ENCODE results near the gene ETV3.

The ETV3 gene

DNA sequence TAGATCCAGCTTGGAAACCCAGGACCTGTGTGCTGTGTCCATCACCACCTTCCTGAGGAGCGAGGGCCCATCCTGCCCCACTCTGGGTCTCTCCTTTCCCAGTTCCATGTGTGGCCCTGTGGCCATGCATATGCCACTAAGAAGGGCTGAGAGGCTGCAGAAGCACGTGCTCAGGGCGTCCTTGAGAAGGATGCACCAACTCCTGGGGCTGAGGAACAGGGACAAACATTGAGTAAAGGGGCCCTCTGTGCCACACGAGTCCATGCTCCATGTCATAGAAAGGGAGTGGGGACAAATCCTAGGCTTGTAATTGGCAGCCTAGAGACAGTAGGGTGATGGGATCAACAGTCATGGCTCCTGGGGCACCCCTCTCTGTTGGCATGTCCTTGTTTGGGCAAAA lies 47.0 kb downstream of the ETV3 start:
- DNase-seq (ENCODE audit: low read depth) = no peak

- DNase-seq (ENCODE audit: low read depth) = no peak
Measured at GRCh38 chr1:157090771-157091170, 47.4 kb downstream of the ETV3 start.

- peak; percentile 77 for DNase-seq (ENCODE audit: low read depth)
Measured at GRCh38 chr1:157090196-157090647, 48.0 kb downstream of the ETV3 start.

GRCh38 chr1:157089789-157090188 lies 48.4 kb downstream of the ETV3 start:
- DNase-seq (ENCODE audit: low read depth) = no peak

DNA sequence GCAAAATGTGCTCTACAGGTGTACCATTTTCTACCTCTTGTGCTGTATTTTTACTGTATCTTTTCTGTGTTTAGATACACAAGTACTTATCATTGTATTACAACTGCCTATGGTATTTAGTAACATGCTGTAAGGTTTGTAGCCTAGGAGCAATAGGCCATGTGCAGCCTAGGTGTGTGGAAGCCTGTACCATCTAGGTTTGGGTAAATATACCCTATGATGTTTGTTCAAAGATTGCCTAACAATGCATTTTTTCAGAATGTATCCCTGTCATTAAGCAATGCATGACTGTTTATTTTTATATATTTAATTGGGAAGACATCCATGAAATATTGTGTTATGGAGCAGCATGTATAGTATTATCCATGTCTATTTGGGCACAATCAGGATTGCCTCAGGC lies 49.6 kb downstream of the ETV3 start:
- DNase-seq (ENCODE audit: low read depth) = no peak

GRCh38 chr1:157087030-157087429 lies 51.2 kb downstream of the ETV3 start:
- no peak for DNase-seq (ENCODE audit: low read depth)

DNA sequence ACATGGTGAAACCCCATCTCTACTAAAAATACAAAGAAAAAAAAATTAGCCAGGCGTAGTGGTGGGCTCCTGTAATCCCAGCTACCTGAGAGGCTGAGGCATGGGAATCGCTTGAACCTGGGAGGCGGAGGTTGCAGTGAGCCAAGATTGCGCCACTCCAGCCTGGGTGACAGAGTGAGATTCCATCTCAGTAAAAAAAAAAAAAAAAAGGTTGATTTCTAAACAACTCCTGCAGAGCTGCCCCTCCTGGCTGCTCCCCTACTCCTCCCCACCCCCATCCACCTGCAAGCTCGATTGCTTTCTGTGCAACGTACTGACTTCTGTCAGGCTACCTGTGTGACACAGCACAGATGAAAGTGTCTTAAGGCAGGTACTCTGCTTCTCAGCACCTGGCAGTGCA lies 51.9 kb downstream of the ETV3 start:
- DNase-seq (ENCODE audit: low read depth) = no peak

DNA sequence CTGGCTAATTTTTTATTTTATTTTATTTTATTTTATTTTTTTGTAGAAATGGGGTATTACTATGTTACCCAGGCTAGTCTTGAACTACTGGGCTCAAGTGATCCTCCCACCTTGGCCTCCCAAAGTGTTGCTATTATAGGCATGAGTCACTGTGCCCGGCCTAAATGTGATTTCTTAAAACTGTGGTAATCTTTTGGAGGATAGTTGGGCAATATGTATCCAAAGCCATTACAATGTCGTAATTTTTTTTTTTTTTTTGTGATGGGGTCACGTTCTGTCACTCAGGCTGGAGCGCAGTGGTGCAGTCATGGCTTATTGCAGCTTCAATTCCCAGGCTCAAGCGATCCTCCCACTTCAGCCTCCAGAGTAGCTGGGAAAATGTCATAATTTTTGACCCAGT lies 52.8 kb downstream of the ETV3 start:
- DNase-seq (ENCODE audit: low read depth) = no peak

DNA sequence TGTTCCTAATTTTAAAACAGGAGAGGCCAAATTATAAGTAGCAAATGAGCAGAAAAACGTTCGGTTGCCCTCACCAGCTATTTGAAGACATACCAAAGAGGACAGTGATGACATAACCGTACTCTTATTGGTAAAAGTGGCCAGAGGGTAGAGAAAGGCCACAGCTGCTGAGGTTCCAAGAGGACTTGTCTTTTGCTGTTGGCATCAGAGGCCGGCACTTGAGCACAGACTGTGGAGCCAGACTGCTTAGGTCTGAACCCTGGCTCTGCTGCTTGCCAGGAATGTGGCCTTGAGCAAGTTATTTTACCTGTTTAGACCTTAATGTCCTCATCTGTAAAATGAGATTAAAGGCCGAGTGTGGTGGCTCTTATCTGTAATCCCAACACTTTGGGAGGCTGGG lies 53.5 kb downstream of the ETV3 start:
- DNase-seq (ENCODE audit: low read depth) = no peak

- DNase-seq (ENCODE audit: low read depth) = no peak
Measured at GRCh38 chr1:157081707-157082106, 56.5 kb downstream of the ETV3 start.

GRCh38 chr1:157080714-157081113 lies 57.5 kb downstream of the ETV3 start:
- DNase-seq (ENCODE audit: low read depth) = no peak

DNA sequence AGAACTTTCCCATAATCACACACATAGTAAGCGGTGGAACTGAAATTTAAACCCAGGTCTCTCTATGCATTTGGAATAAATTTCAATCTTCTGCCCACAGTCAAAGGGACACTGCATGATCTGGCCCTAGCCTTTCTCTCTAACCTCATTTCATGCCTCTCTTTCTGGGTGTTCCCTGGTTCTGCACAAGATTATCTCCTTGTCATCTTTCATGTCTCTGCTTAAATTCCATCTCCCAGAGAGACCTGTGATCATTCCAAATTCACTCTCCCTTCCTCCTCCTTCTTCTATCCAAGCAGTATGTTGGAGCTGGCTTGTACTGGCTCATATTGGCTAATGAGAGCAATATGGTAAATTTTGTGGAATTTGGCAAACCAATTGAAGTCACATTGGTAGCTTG lies 60.8 kb downstream of the ETV3 start:
- DNase-seq (ENCODE audit: low read depth) = no peak

- DNase-seq (ENCODE audit: low read depth) = peak; percentile 6
Measured at GRCh38 chr1:157073944-157074685, 64.1 kb downstream of the ETV3 start.
